MG63 (cell line): Measurements from ENCODE around the gene EHD4. TPM values are rescaled to one million over a fixed set of nuclear protein-coding genes. Genes with fewer than 3 reads are reported as not detected.

Source experiments
- DNase-seq: peaks from one replicate; pipeline ENCODE4 v3.0.0-alpha.2; 2020
- H3K27me3 ChIP-seq: fragments of 250-450 bp; sonication (Bioruptor Pico); 2 replicates; pipeline ENCODE4 v1.5.1; 2020; ENCODE audit warnings: mild to moderate bottlenecking, moderate library complexity
- H3K36me3 ChIP-seq: fragments of 250-450 bp; sonication (Bioruptor Pico); 2 replicates; pipeline ENCODE4 v1.5.1; 2020; ENCODE audit warnings: mild to moderate bottlenecking, moderate library complexity
- H3K4me3 ChIP-seq: fragments of 250-450 bp; sonication (Bioruptor Pico); 2 replicates; pipeline ENCODE4 v1.5.1; 2020; ENCODE audit warnings: mild to moderate bottlenecking, moderate library complexity
- H3K9me3 ChIP-seq: fragments of 250-450 bp; sonication (Bioruptor Pico); 2 replicates; pipeline ENCODE4 v1.5.1; 2020; ENCODE audit warnings: mild to moderate bottlenecking, moderate library complexity
- total RNA-seq: library from RNA; depleted of rRNA; stranded (reverse); fragments of >200 nt; shearing (Covaris generic); gene quantifications from 2 replicates; pipeline ENCODE4 v1.2.3, GENCODE V29; 2014; ENCODE audit warnings: low replicate concordance

EHD4 gene
- total RNA-seq, 1 experiment from 2014 or later: 15.9 TPM

DNA sequence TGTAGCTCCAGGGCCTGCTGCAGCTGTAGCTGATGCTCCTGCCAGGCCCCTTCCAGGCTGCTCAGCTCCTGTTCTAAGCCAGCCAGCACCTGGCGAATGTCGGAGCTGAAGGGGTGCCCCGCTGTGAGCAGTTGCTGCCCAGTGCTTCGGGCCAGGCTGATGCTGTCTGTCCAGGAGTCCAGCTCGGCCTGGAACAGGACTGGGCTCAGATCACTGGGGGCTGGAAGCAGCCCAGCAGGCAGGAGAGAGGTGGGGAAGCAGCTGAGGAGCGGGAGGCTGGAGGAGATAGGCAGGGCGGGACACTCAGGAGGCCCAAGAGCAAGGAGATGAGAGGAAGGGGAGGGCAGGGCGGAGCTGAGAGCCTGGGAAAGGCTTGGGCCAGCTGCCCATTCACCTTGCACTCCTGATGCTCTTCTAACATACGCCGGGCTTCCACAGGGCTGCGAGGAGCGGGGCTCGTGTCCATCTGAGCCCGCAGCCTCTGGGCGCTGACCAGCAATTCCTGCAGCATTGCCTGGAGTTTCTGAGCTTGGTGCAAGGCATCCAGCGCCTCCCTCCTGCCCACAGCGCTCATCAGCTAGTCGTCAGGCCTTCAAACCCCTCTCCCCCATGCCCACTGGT lies 110.5 kb downstream of the EHD4 start:
- no peaks in the 10 kb centered on the region for H3K27me3 ChIP-seq
- no peaks in the 10 kb centered on the region for H3K9me3 ChIP-seq
- H3K4me3 ChIP-seq: no peak overlapping the region
- no peaks in the 10 kb centered on the region for H3K36me3 ChIP-seq
- DNase-seq: no peak

DNA sequence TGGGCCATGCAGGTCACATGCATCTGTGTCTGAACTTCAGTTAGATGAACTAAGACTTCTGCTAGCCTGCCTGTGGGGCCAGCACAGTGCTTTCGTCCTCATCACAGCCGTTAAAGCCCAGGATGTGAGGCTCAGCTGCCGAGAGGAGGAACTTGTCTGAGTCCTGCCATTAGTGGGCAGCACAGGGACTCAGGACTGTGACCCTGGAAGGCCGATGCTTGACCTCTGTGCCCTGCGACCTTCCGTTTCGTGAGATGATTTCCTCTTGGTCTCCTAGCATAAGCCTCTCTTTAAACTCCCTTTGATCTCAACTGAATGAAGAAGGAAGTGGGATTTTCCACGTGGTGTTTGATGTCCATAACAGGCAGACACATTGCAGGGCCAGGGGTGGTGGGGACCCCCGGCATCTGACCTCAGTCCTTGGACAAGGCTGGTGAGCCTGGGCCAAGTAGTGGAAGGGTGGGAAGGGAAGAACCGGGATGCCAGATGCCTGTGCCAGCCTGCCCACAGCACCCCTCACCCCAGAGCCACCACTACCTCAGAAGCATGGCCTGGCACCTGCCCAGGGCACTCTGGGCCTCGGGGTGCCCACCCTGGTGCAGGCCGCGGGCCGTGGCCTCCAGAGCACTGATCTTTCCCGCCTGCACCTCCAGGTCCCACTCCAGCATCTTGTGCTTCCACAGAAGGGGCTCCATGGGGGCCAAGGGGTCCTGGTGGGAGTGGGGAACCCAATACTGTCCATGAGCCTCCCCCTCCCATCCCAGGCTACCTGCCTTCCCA lies 112.1 kb downstream of the EHD4 start:
- Histone ChIP-seq H3K36me3 (no peaks in the 10 kb centered on the region), H3K9me3 (no peaks in the 10 kb centered on the region), H3K4me3 (no peak overlapping the region), H3K27me3 (no peaks in the 10 kb centered on the region)
- no peak for DNase-seq

DNA sequence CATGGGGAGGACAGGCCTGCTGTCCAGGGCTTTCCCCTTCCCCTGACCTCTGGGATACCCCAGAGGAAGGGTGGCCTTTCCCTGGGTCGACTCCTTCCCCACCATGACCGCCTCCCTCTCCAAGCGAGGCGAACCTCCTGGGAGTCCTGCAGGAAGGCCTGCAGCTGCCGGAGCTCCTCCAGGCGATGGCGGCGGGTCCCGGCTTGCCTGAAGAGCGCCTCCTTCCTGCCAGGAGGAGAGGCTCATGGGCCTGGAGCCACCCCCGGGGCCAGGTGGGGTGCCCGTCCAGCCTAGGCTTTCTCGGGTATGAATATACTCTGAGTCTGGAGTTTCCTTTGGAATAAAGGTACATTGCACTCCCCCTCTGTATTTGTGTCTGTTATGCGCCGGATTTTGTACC lies 113.6 kb downstream of the EHD4 start:
- Histone ChIP-seq H3K27me3 (no peaks in the 10 kb centered on the region), H3K4me3 (no peak overlapping the region), H3K36me3 (no peaks in the 10 kb centered on the region), H3K9me3 (no peaks in the 10 kb centered on the region)
- DNase-seq: no peak

DNA sequence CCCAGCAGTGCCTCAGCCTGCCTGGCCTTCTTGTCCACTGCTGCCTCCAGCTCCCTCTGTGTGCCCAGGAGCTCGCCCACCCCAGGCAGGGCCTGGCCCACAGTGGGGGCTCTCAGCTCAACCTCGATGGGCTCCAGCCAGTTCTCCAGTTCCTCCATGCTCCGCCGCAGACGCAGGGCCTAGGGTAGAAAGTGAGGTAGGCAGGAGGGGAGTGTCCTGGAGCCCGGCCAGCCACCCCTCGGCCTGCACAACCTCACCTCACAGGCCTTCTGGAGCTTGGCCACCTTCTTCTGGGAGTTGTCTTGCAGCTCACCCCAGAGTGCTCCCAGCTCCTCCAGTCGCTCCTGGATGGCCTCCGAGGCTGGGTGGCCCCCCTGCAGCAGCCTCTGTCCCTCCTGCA lies 115.0 kb downstream of the EHD4 start:
- no peaks in the 10 kb centered on the region for H3K36me3 ChIP-seq
- no peak overlapping the region for H3K4me3 ChIP-seq
- DNase-seq: no peak
- H3K9me3 ChIP-seq: no peaks in the 10 kb centered on the region
- H3K27me3 ChIP-seq: no peaks in the 10 kb centered on the region

DNA sequence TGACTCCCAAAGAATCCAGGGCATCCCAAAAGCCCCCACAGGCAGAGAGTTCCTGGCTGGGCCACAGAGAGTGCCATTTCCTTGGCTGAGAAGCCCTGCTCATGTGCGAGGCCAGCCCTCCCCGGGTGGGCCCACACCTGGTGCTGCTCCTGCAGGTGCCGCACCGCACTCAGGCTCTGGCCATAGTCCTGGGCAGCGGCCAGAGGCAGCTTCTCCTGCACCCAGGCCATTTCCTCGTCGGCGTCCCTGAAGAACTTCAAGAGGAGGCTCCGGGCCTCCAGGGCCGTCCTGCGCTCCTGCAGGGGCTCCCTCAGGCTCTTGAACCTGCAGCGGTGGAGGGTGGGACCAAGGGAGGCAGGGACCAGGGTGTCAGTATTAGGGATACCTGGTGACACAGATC lies 115.6 kb downstream of the EHD4 start:
- Histone ChIP-seq H3K36me3 (no peaks in the 10 kb centered on the region), H3K27me3 (no peaks in the 10 kb centered on the region)

DNA sequence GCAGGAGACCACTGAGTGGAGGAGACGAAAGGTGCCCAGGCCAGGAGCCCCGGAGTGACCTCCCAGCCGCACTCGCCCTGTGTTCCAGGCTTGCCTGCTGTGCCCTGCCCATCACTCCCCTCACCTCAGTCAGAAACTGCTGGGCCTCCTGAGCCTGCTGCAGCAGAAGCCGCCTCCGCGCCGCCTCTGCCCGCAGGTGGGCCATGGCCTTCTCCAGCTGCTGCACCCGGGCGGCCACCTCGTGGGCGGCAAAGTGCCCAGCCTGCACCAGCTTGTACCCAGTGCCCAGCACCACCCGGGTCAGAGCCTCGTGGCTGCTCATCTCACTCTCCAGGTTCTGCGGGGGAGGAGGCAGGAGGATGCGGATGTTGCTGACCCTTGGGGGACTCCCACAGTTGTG lies 116.1 kb downstream of the EHD4 start:
- Histone ChIP-seq H3K36me3 (no peaks in the 10 kb centered on the region), H3K27me3 (no peaks in the 10 kb centered on the region), H3K9me3 (no peaks in the 10 kb centered on the region), H3K4me3 (no peak overlapping the region)
- DNase-seq: no peak

More for the DNA sequence above, 115.6 kb downstream of the EHD4 start:
- Histone ChIP-seq H3K9me3 (no peaks in the 10 kb centered on the region), H3K4me3 (no peak overlapping the region)
- DNase-seq: no peak

DNA sequence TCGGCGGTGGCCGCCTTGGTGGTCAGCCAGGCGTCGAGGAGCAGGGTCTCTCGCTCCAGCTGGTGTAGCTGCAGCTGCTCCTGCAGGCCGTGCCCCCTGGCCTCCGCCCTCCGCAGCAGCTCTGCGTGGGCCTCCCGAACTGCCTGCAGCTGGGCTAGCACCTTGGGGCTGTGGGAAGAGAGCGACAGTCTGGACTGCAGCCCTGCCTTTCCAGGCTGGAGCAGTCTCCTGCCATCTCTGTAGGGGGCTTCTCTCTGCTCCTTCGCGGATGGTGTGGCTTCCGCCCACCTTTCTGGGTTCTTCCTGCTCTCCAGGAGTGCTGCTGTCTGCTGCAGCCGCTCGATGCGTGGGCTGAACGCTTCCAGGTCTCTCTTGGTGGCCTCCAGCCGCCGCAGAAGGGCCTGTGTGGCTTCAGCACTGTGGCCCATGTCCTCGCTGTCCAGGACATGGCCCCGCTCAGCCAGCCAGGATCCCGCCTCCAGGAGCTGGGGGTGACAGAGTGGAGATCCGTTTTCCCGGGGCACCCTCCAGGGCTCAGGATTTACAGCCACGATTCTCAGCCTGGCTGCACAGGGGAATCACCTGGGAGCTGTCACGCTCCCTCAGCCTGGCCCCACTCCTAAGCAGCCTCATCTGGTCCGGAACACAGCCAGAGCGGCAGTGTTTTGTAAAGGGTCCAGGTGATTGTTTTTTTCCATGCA lies 116.9 kb downstream of the EHD4 start:
- H3K36me3 ChIP-seq: no peaks in the 10 kb centered on the region
- H3K27me3 ChIP-seq: no peaks in the 10 kb centered on the region
- no peak overlapping the region for H3K4me3 ChIP-seq
- H3K9me3 ChIP-seq: no peaks in the 10 kb centered on the region
- DNase-seq: no peak

DNA sequence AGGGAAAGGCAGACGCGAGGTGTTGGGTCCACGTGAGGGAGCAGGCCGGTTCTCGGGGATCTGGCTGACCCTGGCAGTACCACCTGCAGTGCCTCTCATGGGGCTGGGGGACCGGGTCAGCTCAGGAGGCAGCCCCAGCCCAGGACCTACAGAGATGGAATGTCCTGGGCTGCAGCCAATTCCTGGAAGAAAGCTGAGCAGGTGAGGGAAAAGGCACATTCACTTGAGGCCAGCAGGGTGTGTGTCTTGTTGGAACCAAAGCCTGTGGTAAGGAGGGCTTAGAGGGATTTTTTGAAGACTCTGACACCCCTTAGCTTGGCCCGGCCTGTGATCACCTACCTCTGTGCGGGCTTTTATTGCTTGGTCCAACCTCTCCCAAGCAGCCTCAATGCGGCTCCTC lies 117.9 kb downstream of the EHD4 start:
- Histone ChIP-seq H3K27me3 (no peaks in the 10 kb centered on the region), H3K36me3 (no peaks in the 10 kb centered on the region), H3K4me3 (no peak overlapping the region), H3K9me3 (no peaks in the 10 kb centered on the region)
- no peak for DNase-seq

DNA sequence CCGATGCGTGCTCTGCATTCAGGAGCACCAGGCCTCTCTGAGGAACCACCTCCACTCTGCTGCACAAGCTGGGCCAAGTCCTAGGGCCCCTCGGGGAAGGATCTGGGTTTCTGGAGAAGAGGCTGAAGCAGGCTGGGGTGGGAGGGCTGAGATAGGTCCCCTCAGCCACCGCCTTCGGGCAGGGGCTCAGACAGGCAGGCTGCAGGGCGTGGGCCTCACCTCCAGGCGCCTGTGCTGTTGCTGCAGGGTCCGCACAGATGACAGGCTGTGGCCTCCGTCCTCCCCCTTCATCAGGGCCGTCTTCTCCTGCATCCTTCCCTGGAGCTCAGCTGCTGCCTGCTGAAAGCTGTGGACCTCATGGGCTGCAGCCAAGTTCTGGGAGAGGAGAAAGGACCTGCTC lies 118.5 kb downstream of the EHD4 start:
- H3K4me3 ChIP-seq: no peak overlapping the region
- H3K9me3 ChIP-seq: no peaks in the 10 kb centered on the region
- H3K36me3 ChIP-seq: no peaks in the 10 kb centered on the region
- DNase-seq: no peak
- no peaks in the 10 kb centered on the region for H3K27me3 ChIP-seq

DNA sequence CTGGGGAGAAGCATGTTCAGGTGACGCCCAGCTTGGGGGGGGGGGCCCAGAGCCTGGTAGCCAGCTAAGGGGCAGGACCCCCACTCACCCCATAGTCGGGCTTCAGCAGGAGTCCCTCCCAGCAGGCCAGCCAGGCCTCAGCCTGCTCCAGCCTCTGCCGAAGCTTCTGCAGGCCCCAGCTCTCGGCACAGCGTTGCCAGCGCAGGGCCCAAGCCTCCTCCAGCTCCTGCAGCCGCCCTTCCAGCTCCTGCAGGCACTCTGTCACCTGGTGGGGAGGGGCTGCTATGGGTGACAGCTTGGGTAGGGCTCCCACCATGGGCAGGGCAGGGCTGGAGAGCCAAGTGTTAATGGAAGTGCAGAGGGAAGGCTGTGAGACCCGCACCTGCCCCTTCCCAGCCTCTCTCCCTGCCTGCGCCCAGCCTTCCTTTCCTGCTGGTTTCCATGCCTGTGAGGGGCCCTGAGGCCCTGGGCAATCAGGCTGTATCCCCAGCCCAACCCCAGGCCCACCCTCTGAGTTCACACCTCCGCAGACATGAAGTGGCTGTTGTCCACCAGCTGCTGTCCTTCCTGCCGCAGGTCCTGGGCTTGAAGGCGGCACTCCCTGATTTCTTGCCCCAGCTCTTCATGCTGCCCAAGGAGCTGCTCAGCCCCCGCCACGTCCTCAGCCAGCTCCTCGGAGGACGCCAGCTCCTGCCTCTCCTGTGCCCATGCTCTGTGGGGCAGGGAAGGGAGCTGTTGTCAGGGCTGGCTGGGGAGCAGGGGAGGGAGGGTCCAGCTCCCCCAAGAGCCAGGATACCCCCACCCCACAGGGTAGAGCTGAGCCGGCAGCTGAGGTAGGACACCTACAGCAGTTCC lies 119.4 kb downstream of the EHD4 start:
- no peaks in the 10 kb centered on the region for H3K36me3 ChIP-seq
- no peaks in the 10 kb centered on the region for H3K9me3 ChIP-seq
- H3K27me3 ChIP-seq: no peaks in the 10 kb centered on the region
- no peak for DNase-seq
- H3K4me3 ChIP-seq: no peak overlapping the region

DNA sequence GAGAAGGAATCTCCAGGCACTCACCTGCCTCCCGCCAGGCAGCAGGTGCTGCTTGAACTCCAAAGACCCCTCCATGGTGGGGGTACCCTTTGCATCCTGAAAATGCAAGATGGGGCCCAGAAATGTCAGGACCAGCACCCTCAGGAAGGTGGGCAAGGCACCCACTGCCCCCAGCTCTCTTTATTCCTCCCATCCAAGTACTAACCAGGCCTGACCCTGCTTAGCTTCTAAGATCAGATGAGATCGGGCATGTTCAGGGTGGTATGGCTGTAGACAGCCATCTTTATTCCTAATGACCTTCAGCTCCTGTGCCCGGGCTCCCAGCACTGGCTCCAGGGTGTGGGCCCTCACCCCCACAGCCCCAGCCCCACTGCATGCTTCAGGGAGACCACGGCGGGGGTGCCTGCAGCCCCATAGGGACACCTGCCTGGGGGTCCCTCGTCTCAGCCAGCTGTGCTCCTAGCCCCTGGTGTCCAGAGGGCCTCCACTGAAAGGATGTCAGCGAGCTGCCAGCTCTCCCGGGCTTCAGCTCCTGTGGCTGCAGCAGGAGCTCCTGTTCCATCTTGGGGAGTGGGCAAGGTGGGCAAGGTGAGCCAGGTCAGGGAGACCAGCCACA lies 120.5 kb downstream of the EHD4 start:
- no peaks in the 10 kb centered on the region for H3K27me3 ChIP-seq
- no peak overlapping the region for H3K4me3 ChIP-seq
- DNase-seq: no peak
- H3K9me3 ChIP-seq: no peaks in the 10 kb centered on the region
- H3K36me3 ChIP-seq: no peaks in the 10 kb centered on the region

DNA sequence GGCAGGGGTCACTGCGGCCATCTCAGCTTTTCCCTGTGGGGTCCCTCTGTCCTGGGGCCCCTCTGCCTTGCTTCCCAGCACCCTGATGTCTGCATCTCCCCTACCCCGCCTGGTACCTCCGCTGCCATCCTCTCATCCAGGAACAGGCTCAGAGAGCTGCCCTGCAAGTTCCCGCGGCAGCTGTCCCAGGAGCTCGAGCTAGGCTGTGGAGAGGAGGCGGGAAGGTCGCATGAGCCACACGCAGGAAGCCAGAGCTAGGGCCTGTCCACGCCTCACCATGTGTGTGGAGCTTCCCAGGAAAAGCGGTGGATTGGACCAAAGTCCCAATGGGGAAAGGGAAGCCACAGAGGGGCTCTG lies 121.2 kb downstream of the EHD4 start:
- DNase-seq: no peak
- Histone ChIP-seq H3K9me3 (no peaks in the 10 kb centered on the region), H3K27me3 (no peaks in the 10 kb centered on the region), H3K36me3 (no peaks in the 10 kb centered on the region), H3K4me3 (no peak overlapping the region)

DNA sequence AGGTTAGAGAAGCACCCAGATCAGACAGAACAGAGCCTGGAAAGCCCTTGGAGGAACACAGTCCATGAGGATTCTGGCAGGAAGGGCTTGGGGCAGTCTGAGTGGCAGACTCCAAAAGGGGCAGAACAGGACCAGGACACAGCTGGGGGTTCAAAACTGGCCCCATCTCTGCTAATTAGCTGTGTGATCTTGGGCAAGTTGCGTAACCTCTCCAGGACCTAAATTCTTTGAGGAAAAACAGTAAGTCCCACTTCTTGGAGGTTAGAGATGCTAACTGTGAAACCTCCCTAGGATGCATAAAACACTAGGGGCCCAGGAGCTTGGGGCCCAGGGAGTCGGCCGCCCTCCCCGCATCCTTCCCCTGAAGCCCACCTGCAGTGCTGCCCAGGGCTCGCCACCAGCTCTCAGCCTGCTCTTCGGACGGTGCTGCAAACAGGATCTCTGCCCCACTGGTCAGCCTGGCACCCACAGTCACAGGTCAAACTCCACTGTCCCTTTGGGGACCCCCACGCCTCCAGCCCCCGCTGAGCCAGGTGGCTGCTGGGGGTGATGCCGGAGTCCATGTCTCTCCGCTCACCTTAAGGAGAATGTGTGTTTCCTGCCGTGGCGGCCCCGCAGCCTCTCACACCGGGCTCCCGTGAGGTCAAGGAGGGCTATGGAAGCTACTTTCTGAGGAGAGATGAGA lies 121.7 kb downstream of the EHD4 start:
- Histone ChIP-seq H3K36me3 (no peaks in the 10 kb centered on the region), H3K9me3 (no peaks in the 10 kb centered on the region), H3K27me3 (no peaks in the 10 kb centered on the region), H3K4me3 (no peak overlapping the region)
- no peak for DNase-seq

DNA sequence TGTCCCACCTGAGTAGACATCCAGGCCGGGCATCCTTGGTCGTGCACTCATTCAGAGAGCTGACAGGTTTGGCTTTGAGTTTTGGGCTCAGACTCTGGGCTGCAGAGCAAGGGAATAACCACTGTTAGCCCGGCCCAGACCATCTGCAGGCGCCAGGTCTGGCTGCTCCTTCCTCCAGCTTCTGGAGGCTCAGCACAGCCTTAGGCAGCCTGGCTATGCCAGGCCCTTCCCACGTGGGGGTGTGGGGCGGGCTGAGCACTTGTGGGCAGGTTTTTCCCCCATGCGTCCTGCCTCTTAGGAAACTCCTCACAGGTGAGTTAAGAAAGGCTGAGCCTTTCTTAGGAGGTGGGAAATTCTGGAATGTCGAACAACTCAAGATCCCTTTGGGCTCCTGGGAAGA lies 122.5 kb downstream of the EHD4 start:
- H3K27me3 ChIP-seq: no peaks in the 10 kb centered on the region

DNA sequence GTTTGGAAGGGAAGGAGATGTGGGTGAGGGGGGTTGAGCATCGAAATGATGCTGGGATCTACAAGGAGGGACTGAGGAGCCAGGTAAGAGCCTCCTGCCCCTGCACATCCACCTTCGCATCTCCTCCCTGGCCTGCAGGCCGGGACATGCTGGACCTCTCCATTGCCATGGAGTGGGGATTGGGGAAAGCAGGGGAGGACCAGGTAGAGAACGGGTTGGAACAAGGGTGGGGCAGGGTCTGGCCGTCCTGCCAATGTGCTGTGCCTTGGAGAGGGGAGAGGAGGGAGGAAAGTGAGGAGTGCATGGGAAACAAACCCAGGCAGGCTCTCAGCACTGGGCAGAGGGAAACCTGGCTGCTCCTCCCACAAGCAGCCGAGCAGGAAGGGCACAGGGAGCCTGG lies 123.2 kb downstream of the EHD4 start:
- DNase-seq: no peak
- Histone ChIP-seq H3K36me3 (no peaks in the 10 kb centered on the region), H3K9me3 (no peaks in the 10 kb centered on the region), H3K4me3 (no peak overlapping the region), H3K27me3 (no peaks in the 10 kb centered on the region)

More for the DNA sequence above, 122.5 kb downstream of the EHD4 start:
- DNase-seq: no peak
- H3K4me3 ChIP-seq: no peak overlapping the region
- no peaks in the 10 kb centered on the region for H3K36me3 ChIP-seq
- no peaks in the 10 kb centered on the region for H3K9me3 ChIP-seq

DNA sequence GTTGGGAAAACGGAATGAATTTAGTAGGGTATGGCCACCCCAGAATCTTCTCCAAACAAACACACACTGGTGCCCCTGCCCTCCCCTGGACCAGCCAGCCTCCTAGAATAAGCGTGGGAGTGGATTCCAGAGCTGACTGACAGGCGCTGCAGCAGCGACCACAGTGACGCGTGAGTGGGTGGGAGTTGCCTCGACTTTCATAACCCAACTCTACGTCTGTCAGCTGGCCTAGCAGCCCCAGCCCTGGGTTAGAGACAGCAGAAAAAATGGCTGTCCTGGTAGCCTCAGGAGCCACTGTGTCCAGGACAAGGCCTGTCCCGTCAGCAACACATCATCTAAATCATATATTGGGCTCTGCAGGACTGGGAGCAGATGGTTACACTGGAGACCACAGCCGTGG lies 123.7 kb downstream of the EHD4 start:
- no peaks in the 10 kb centered on the region for H3K27me3 ChIP-seq
- H3K4me3 ChIP-seq: no peak overlapping the region
- no peaks in the 10 kb centered on the region for H3K9me3 ChIP-seq
- no peaks in the 10 kb centered on the region for H3K36me3 ChIP-seq
- no peak for DNase-seq
